Left ventricle myocardium inferior (tissue), 1 donor: ENCODE results near the gene DEPDC5. TPM values are rescaled to one million over a fixed set of nuclear protein-coding genes. Genes with fewer than 3 reads are reported as not detected.
"Not testable (repeated sequence)": the region's sequence is repeated elsewhere in the genome, so short reads cannot be mapped to it uniquely, and the experiment has no call there.

ENCODE experiments used
- DNase-seq: peaks from one replicate; pipeline ENCODE4 v3.0.0-alpha.2; 2020
- H3K27ac ChIP-seq: fragments of 200-600 bp; replicated peaks from 2 replicates; pipeline ENCODE4 v1.8.0; 2021
- H3K27me3 ChIP-seq: fragments of 200-600 bp; 2 replicates; pipeline ENCODE4 v1.8.0; 2021; ENCODE audit warnings: low read depth
- H3K36me3 ChIP-seq: fragments of 200-600 bp; 2 replicates; pipeline ENCODE4 v1.8.0; 2021
- H3K4me1 ChIP-seq: fragments of 200-600 bp; 2 replicates; pipeline ENCODE4 v1.8.0; 2021
- H3K4me3 ChIP-seq: fragments of 200-600 bp; 2 replicates; pipeline ENCODE4 v1.8.0; 2021; ENCODE audit warnings: mild to moderate bottlenecking, moderate library complexity
- H3K9me3 ChIP-seq: fragments of 200-600 bp; replicated peaks from 2 replicates; pipeline ENCODE4 v1.8.0; 2021
- CTCF ChIP-seq: fragments of 200-600 bp; IDR thresholded peaks from 2 replicates; pipeline ENCODE4 v1.8.0; 2021; ENCODE audit warnings: antibody characterized with exemption, mild to moderate bottlenecking, borderline replicate concordance
- intact Hi-C: fragments of 100-400 bp; cut with micrococcal nuclease; formaldehyde crosslinking; loops from one replicate; pipeline ENCODE4 v1.11.0; 2022
- total RNA-seq: library from RNA; stranded (reverse); fragmentation: NEBNext Ultra II Directional; extraction: Animal tissue kit (Norgen Biotek cat#: 25700); gene quantifications from one replicate; pipeline ENCODE4 v1.2.1, GENCODE V29; 2021
- donor health status: DM: no; HTN: yes; CAD: no; lungs with severe emphysema.

The DEPDC5 gene
- total RNA-seq, 1 donor from 2014 or later, result 11.4 TPM

GRCh38 chr22:31768422-31769059 is 14.7 kb downstream of the DEPDC5 start:
- H3K4me3 ChIP-seq, result no peak overlapping the region
- H3K4me1 ChIP-seq, result no peaks in the 10 kb centered on the region
- H3K27ac ChIP-seq, result no peak overlapping the region
- H3K36me3 ChIP-seq, result peaks cover 96% of the 10 kb centered on the region
- no peak for TF ChIP-seq CTCF
- intact Hi-C loops, result no loop called here
- no peaks in the 10 kb centered on the region for H3K9me3 ChIP-seq
- no peaks in the 10 kb centered on the region for H3K27me3 ChIP-seq
- no peak for DNase-seq

DNA sequence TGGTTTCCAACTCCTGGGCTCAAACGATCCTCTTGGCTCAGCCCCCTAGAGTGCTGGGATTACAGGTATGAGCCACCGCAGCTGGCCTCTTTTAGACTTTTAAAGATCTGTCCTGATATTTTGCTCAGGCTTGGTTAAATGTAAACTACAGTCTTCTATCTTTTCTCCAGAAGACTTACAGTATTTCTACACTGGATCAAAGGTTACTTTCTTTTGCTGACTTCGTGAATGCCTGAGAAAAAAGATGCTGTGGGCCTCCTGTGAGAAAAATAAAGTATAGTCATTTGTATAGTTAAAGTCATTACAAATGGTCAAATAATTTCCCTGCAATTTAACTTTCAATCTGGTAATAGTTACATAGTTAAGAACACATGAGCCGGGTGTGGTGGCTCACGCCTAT is 19.6 kb downstream of the DEPDC5 start:
- no peak for DNase-seq
- intact Hi-C loops, result no loop called here
- Histone ChIP-seq H3K27ac (no peak overlapping the region), H3K27me3 (no peaks in the 10 kb centered on the region), H3K9me3 (no peaks in the 10 kb centered on the region), H3K36me3 (peaks cover 91% of the 10 kb centered on the region), H3K4me3 (no peak overlapping the region), H3K4me1 (no peaks in the 10 kb centered on the region)
- no peak for TF ChIP-seq CTCF

GRCh38 chr22:31776231-31776630 is 22.4 kb downstream of the DEPDC5 start:
- H3K4me1 ChIP-seq, result no peaks in the 10 kb centered on the region
- TF ChIP-seq CTCF, result no peak
- H3K36me3 ChIP-seq, result peaks cover 89% of the 10 kb centered on the region
- DNase-seq, result no peak
- H3K27ac ChIP-seq, result no peak overlapping the region
- H3K9me3 ChIP-seq, result no peaks in the 10 kb centered on the region
- intact Hi-C loops, result no loop called here
- no peak overlapping the region for H3K4me3 ChIP-seq
- no peaks in the 10 kb centered on the region for H3K27me3 ChIP-seq

GRCh38 chr22:31789803-31790202 is 36.0 kb downstream of the DEPDC5 start:
- peaks cover 8% of the 10 kb centered on the region for H3K4me1 ChIP-seq
- DNase-seq, result no peak
- no peaks in the 10 kb centered on the region for H3K27me3 ChIP-seq
- no peaks in the 10 kb centered on the region for H3K9me3 ChIP-seq
- intact Hi-C loops, result no loop called here
- H3K4me3 ChIP-seq, result no peak overlapping the region
- peaks cover 35% of the 10 kb centered on the region for H3K36me3 ChIP-seq
- TF ChIP-seq CTCF, result no peak
- H3K27ac ChIP-seq, result peak overlapping the region; percentile 12

GRCh38 chr22:31790240-31790639 is 36.4 kb downstream of the DEPDC5 start:
- Histone ChIP-seq H3K4me3 (no peak overlapping the region), H3K27me3 (no peaks in the 10 kb centered on the region), H3K9me3 (no peaks in the 10 kb centered on the region), H3K27ac (peak overlapping the region; percentile 12), H3K4me1 (peaks cover 8% of the 10 kb centered on the region), H3K36me3 (peaks cover 35% of the 10 kb centered on the region)
- intact Hi-C loops, result no loop called here
- DNase-seq, result no peak
- TF ChIP-seq CTCF, result no peak

GRCh38 chr22:31799358-31799757 is 45.5 kb downstream of the DEPDC5 start:
- H3K27ac ChIP-seq, H3K4me1 ChIP-seq, intact Hi-C loops, DNase-seq, H3K9me3 ChIP-seq, H3K27me3 ChIP-seq, H3K4me3 ChIP-seq: not testable (repeated sequence)
- peaks cover 92% of the 10 kb centered on the region for H3K36me3 ChIP-seq
